Endothelial cell (in vitro differentiated cells): ENCODE data around the gene SELE. TPM values are rescaled to one million over a fixed set of nuclear protein-coding genes. Genes with fewer than 3 reads are reported as not detected.

Source experiments
- DNase-seq: peaks from one replicate; pipeline ENCODE4 v3.0.0; 2021; ENCODE audit warnings: low spot score
- H3K27ac Mint-ChIP-seq: one replicate; pipeline ENCODE4 v1.8.0; 2021; ENCODE audit warnings: mixed read lengths, inconsistent platforms; ENCODE audit not compliant: unreplicated experiment
- H3K27me3 Mint-ChIP-seq: one replicate; pipeline ENCODE4 v1.8.0; 2021; ENCODE audit warnings: mild to moderate bottlenecking, moderate library complexity, mixed read lengths, inconsistent platforms; ENCODE audit not compliant: unreplicated experiment
- H3K36me3 Mint-ChIP-seq: one replicate; pipeline ENCODE4 v1.8.0; 2021; ENCODE audit warnings: mild to moderate bottlenecking, low read depth, mixed read lengths, inconsistent platforms; ENCODE audit not compliant: unreplicated experiment
- H3K4me1 Mint-ChIP-seq: one replicate; pipeline ENCODE4 v1.8.0; 2021; ENCODE audit warnings: mild to moderate bottlenecking, mixed read lengths, inconsistent platforms; ENCODE audit not compliant: unreplicated experiment
- H3K4me3 Mint-ChIP-seq: one replicate; pipeline ENCODE4 v1.8.0; 2021; ENCODE audit warnings: mild to moderate bottlenecking, mixed read lengths, inconsistent platforms; ENCODE audit not compliant: unreplicated experiment
- H3K9me3 Mint-ChIP-seq: one replicate; pipeline ENCODE4 v1.8.0; 2021; ENCODE audit warnings: mixed read lengths, inconsistent platforms; ENCODE audit not compliant: unreplicated experiment
- total RNA-seq: library from RNA; stranded (reverse); fragmentation: NEBNext Ultra II Directional; extraction: Animal tissue kit (Norgen Biotek cat#: 25700); gene quantifications from one replicate; pipeline ENCODE4 v1.2.1, GENCODE V29; 2021; ENCODE audit not compliant: unreplicated experiment
- TF ChIP-seq, protein P1 (sequence below): fragments of 200-600 bp; sonication (generic); IDR thresholded peaks from one replicate; pipeline ENCODE4 v1.5.0; 2021; ENCODE audit warnings: antibody characterized with exemption; ENCODE audit not compliant: unreplicated experiment

The SELE gene
- total RNA-seq, 1 donor from 2014 or later = 14.3 TPM

DNA sequence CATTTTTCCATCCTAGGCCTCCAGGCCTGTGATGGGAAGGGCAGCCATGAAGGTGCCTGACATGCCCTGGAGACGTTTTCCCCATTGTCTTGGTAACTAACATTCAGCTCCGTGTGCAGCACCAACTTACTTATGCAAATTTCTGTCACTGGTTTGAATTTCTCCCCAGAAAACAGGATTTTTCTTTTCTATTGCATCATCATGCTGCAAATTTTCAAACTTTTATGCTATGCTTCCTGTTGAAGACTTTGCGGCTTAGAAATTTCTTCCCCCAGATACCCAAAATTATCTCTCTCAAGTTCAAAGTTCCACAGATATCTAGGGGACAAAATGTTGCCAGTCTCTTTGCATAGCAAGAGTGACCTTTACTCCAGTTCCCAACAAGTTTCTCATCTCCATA, 25.2 kb upstream of the SELE start:
- Mint-ChIP-seq H3K9me3 (peaks cover 4% of the 10 kb centered on the region), H3K27me3 (no peaks in the 10 kb centered on the region), H3K27ac (no peak overlapping the region), H3K36me3 (no peaks in the 10 kb centered on the region), H3K4me1 (peaks cover 4% of the 10 kb centered on the region), H3K4me3 (no peak overlapping the region)
- no peak for DNase-seq
- TF ChIP-seq, protein P1, sequence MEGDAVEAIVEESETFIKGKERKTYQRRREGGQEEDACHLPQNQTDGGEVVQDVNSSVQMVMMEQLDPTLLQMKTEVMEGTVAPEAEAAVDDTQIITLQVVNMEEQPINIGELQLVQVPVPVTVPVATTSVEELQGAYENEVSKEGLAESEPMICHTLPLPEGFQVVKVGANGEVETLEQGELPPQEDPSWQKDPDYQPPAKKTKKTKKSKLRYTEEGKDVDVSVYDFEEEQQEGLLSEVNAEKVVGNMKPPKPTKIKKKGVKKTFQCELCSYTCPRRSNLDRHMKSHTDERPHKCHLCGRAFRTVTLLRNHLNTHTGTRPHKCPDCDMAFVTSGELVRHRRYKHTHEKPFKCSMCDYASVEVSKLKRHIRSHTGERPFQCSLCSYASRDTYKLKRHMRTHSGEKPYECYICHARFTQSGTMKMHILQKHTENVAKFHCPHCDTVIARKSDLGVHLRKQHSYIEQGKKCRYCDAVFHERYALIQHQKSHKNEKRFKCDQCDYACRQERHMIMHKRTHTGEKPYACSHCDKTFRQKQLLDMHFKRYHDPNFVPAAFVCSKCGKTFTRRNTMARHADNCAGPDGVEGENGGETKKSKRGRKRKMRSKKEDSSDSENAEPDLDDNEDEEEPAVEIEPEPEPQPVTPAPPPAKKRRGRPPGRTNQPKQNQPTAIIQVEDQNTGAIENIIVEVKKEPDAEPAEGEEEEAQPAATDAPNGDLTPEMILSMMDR = no peak

DNA sequence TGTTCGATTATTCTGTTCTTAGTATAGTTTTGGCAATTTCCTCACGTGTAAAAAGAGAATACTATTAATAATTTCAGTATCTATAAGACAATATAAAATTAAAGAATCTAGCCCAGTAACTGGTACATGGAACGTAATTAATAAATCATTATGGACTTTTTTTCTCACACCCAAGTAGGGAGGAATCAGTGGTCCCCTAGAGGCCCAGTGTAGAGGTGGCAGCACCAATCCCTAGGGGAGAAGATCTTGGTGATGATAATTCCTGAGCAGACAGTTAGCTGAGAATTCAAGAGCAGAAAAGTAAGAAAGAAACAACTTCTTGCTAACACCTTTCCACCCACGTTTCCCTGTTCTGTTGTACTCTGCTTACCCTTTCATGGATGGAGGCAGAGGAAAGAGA, 19.7 kb upstream of the SELE start:
- Mint-ChIP-seq H3K27me3 (no peaks in the 10 kb centered on the region), H3K4me3 (no peak overlapping the region), H3K4me1 (no peaks in the 10 kb centered on the region), H3K27ac (no peak overlapping the region), H3K36me3 (no peaks in the 10 kb centered on the region), H3K9me3 (no peaks in the 10 kb centered on the region)
- TF ChIP-seq, protein P1 = no peak
- DNase-seq = no peak

DNA sequence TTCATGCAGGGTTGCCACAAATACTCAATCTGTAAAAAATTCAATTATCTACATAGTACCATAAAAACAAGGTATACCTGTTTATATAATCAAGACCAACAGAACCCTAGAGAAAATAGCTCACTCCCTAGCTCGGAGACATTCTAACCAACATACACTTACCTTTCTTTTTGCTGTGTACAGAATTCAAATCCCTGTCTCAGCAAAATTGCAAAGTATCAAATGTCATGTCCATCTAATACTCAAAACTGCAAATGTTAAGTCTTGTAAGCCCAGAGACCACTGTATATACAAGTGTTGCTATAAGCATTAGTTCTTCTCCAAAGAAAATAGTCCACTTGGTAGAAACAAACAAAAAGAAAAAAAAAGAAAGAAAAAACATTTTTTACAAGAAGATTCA, 16.2 kb upstream of the SELE start:
- Mint-ChIP-seq H3K36me3 (no peaks in the 10 kb centered on the region), H3K4me1 (peaks cover 12% of the 10 kb centered on the region), H3K27ac (no peak overlapping the region), H3K27me3 (no peaks in the 10 kb centered on the region), H3K9me3 (no peaks in the 10 kb centered on the region), H3K4me3 (no peak overlapping the region)
- TF ChIP-seq, protein P1 = no peak
- DNase-seq = no peak

DNA sequence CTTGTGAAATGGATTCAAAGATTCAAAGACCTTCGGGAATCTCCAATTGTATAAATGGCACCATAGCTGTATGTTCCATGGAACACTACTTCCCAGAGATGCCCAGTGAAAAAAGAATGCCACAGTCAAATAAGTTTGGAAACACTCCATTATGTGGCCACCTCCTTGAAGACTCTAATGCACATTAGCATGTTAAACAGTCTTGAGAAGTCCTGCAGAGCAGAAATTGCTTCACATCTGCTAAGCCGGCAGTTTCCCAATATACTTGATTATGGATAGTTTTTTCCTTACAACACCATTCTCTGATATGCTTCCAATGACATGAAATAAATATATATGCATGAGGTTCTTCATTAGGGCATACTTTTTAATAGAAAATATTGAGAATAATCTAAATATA, 12.7 kb upstream of the SELE start:
- no peak for DNase-seq
- Mint-ChIP-seq H3K9me3 (no peaks in the 10 kb centered on the region), H3K27me3 (no peaks in the 10 kb centered on the region), H3K4me3 (no peak overlapping the region), H3K27ac (no peak overlapping the region), H3K4me1 (peaks cover 15% of the 10 kb centered on the region), H3K36me3 (no peaks in the 10 kb centered on the region)
- TF ChIP-seq, protein P1 = no peak

DNA sequence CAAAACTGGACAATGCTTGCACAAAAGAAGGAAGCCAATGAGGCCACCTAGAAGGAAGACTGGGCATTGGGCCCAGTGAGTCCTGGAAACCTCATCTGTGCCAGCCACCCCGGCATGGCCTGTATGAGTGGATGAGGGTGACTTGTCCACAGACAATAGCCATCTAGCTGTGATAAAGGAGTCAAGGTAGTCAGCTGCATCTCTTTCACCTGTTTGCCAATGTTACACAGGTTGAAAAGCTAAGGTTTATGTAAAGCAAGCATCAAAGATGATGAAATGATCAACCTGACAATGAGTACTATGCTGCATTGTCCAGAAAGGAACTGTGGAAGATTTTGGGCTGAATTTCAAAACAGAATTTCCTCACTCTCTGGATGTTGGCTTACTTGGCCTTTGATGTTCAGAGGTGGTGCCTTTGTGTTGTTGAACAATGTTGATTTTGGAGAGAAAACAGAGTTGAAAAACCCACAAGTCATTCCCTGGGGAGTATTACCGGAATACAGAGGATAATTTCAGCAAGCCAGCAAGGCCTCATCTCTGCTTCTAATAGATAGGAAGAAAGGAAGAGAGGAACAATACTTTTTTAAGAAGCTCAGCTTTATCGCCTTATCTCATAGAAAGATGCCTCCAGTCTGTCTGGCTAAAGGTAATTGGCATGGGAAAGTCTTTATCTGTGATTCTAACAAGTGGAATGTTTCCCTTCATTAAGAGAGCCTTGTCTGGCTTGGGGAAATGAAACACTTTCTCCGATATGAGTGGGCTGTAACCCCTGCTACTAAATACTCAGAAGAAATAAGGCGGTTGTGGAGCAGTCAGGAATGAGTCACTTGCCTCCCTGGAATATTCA, 11.4 kb upstream of the SELE start:
- Mint-ChIP-seq H3K4me3 (no peak overlapping the region), H3K36me3 (no peaks in the 10 kb centered on the region), H3K4me1 (peaks cover 22% of the 10 kb centered on the region), H3K9me3 (no peaks in the 10 kb centered on the region), H3K27ac (peak overlapping the region; percentile 53), H3K27me3 (no peaks in the 10 kb centered on the region)
- TF ChIP-seq, protein P1 = no peak
- no peak for DNase-seq
